Measurements from ENCODE around the gene CTNNB1. TPM values are rescaled to one million over a fixed set of nuclear protein-coding genes. Genes with fewer than 3 reads are reported as not detected.
A peak's percentile ranks its signal among the peaks of the same experiment; 100 is the strongest.

CTNNB1 gene
- total and polyA plus RNA-seq, 2 of the 13 experiments (the other 11 are each of a cell fraction or from before 2014, with no cell fraction given) = 398 to 489 TPM

DNA sequence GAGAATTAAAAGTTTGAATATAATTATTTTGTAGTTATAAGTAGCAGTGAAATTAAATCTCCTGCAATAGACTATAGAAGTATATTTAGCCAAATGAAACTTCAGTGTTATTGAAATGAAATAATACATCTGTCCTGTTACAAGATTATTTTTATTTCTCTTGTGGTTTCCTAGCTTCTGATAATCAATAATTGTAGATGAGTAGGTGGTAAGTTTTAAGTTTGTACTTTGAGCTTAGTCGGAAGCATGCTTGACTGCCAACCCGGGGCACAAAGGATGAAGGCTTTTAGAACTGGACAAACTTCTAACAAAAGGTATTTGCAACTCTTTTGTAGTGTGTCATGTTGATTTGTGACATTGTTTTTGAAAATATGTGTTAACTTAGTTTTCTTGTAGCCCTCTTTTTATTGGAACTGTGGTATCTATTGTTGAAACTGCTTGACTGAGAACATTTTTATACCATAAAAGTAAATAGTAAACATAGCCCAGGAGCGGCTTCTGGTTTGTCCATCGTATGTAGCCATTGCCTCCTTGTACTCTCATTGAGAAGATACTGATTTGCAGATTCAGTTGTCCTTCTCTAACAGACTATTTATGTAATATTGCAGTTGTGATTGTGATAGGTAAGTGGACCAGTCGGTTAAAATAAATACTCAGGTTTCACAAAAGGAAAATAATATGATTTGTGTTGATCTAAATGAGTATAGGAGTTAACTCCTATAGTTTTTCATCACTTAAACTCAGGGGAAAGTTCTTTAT lies 2.9 kb downstream of the CTNNB1 start:
- ChIA-PET CTCF (ENCODE audit: low intra/inter-chr PET ratio, low total read pairs) (no interaction called here), POLR2A (no interaction called here)
- FAIRE-seq = no peak
- BruUV-seq (replicated peaks) = no TSS peak
- Histone ChIP-seq H3K27ac (ENCODE audit: extremely low read length, insufficient read depth, low read length) (peak overlapping the region; percentile 69), H3K27me3 (ENCODE audit: control insufficient read depth in 1 of 2, insufficient read depth in 2 of 2, low read length in 2 of 2) (no peaks in the 10 kb centered on the region; a peak in 1 of 5 replicates), H2AFZ (ENCODE audit: low read length) (no peak overlapping the region), H3K79me2 (ENCODE audit: insufficient read depth, low read length) (peaks cover 83% of the 10 kb centered on the region), H3K9ac (ENCODE audit: insufficient read depth, low read depth, low read length) (peak overlapping the region; percentile 84), H4K20me1 (ENCODE audit: insufficient read depth, low read length) (peaks cover 73% of the 10 kb centered on the region), H3K4me2 (ENCODE audit: low read depth, low read length) (peak overlapping the region; percentile 87), H3K4me1 (ENCODE audit: insufficient read depth, low read length) (peaks cover 57% of the 10 kb centered on the region), H3K36me3 (replicated peaks in 1 of 2; ENCODE audit: control insufficient read depth in 1 of 2, insufficient read depth in 2 of 2, low read length in 2 of 2) (no peaks in the 10 kb centered on the region), H3K4me3 (replicated peaks in 1 of 3; ENCODE audit: insufficient read depth in 1 of 3, low read depth in 2 of 3, low read length in 3 of 3) (peak overlapping the region; percentile 98 to 100 (median 99)), H3K9me3 (ENCODE audit: low read length) (no peaks in the 10 kb centered on the region)
- ATAC-seq = no peak
- intact Hi-C loops (cut with micrococcal nuclease; ENCODE audit: unreplicated experiment) = loop anchor here (5.0 kb wide), 1 partner anchor 75 kb away; no protein-coding TSS in a partner anchor
- WGBS (ENCODE audit: low lambda C conversion rate) = 4% methylated on average over 5 of the region's 5 CpGs
- peak; percentile 37 for DNase-seq (ENCODE audit: low spot score)
- in situ Hi-C loops (cut with HindIII; ENCODE audit: extremely low pct_ligation_motif_present, low pct_unique_long_range_greater_than_20kb) = loop anchor here (25.0 kb wide), 1 partner anchor 615 kb away; no protein-coding TSS in a partner anchor
- TF ChIP-seq, protein P1, sequence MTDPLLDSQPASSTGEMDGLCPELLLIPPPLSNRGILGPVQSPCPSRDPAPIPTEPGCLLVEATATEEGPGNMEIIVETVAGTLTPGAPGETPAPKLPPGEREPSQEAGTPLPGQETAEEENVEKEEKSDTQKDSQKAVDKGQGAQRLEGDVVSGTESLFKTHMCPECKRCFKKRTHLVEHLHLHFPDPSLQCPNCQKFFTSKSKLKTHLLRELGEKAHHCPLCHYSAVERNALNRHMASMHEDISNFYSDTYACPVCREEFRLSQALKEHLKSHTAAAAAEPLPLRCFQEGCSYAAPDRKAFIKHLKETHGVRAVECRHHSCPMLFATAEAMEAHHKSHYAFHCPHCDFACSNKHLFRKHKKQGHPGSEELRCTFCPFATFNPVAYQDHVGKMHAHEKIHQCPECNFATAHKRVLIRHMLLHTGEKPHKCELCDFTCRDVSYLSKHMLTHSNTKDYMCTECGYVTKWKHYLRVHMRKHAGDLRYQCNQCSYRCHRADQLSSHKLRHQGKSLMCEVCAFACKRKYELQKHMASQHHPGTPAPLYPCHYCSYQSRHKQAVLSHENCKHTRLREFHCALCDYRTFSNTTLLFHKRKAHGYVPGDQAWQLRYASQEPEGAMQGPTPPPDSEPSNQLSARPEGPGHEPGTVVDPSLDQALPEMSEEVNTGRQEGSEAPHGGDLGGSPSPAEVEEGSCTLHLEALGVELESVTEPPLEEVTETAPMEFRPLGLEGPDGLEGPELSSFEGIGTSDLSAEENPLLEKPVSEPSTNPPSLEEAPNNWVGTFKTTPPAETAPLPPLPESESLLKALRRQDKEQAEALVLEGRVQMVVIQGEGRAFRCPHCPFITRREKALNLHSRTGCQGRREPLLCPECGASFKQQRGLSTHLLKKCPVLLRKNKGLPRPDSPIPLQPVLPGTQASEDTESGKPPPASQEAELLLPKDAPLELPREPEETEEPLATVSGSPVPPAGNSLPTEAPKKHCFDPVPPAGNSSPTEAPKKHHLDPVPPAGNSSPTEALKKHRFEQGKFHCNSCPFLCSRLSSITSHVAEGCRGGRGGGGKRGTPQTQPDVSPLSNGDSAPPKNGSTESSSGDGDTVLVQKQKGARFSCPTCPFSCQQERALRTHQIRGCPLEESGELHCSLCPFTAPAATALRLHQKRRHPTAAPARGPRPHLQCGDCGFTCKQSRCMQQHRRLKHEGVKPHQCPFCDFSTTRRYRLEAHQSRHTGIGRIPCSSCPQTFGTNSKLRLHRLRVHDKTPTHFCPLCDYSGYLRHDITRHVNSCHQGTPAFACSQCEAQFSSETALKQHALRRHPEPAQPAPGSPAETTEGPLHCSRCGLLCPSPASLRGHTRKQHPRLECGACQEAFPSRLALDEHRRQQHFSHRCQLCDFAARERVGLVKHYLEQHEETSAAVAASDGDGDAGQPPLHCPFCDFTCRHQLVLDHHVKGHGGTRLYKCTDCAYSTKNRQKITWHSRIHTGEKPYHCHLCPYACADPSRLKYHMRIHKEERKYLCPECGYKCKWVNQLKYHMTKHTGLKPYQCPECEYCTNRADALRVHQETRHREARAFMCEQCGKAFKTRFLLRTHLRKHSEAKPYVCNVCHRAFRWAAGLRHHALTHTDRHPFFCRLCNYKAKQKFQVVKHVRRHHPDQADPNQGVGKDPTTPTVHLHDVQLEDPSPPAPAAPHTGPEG (CRISPR knock-in tag; IDR thresholded peaks at IDR 0.05) = no peak
- TF ChIP-seq SAP130 (CRISPR knock-in tag; IDR thresholded peaks at IDR 0.05; ENCODE audit: low read depth) (peak; percentile 69), STAT5B (CRISPR knock-in tag; IDR thresholded peaks at IDR 0.05) (no peak), RBFOX2 (IDR thresholded peaks at IDR 0.05; ENCODE audit: low read depth, low read length) (peak; percentile 54; the same call in 1 of the 2 replicates), MXI1 (IDR thresholded peaks at IDR 0.05; ENCODE audit: borderline replicate concordance, low read depth, low read length) (no peak), TCF7 (IDR thresholded peaks at IDR 0.05; ENCODE audit: low read depth) (0 out of 2 replicates have a peak, but pooled peaks have one; percentile 22), ONECUT2 (CRISPR knock-in tag; IDR thresholded peaks at IDR 0.05) (peak; percentile 69), ZNF615 (CRISPR knock-in tag; IDR thresholded peaks at IDR 0.05; ENCODE audit: borderline replicate concordance) (no peak), TARDBP (CRISPR knock-in tag; IDR thresholded peaks at IDR 0.05) (0 out of 2 replicates have a peak, but pooled peaks have one; percentile 0), TAF1 (CRISPR knock-in tag; IDR thresholded peaks at IDR 0.05) (no peak), SOX5 (CRISPR knock-in tag; IDR thresholded peaks at IDR 0.05; ENCODE audit: borderline replicate concordance) (peak; percentile 66; the same call in 1 of the 2 replicates), ZNF383 (CRISPR knock-in tag; IDR thresholded peaks at IDR 0.05; ENCODE audit: borderline replicate concordance) (no peak), SOX6 (IDR thresholded peaks at IDR 0.05) (no peak), SOX6 (CRISPR knock-in tag; IDR thresholded peaks at IDR 0.05) (peak; percentile 68), MBD4 (IDR thresholded peaks at IDR 0.05; ENCODE audit: borderline replicate concordance, low read length) (no peak), HNF4A (CRISPR knock-in tag; IDR thresholded peaks at IDR 0.05) (peak; percentile 67), NRL (CRISPR knock-in tag; IDR thresholded peaks at IDR 0.05; ENCODE audit: borderline replicate concordance) (no peak), ATF1 (CRISPR knock-in tag; IDR thresholded peaks at IDR 0.05) (peak; percentile 24; the same call in 1 of the 2 replicates)
- TF ChIP-seq, protein P2, sequence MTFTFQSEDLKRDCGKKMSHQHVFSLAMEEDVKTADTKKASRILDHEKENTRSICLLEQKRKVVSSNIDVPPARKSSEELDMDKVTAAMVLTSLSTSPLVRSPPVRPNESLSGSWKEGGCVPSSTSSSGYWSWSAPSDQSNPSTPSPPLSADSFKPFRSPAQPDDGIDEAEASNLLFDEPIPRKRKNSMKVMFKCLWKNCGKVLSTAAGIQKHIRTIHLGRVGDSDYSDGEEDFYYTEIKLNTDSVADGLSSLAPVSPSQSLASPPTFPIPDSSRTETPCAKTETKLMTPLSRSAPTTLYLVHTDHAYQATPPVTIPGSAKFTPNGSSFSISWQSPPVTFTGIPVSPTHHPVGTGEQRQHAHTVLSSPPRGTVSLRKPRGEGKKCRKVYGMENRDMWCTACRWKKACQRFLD (CRISPR knock-in tag; IDR thresholded peaks at IDR 0.05; ENCODE audit: borderline replicate concordance) = no peak

Data from HepG2 (cell line).